A673 (cell line): Measurements from ENCODE around the gene RRP7A. TPM values are rescaled to one million over a fixed set of nuclear protein-coding genes. Genes with fewer than 3 reads are reported as not detected.

Source experiments
- BruUV-seq: library from RNA; stranded (reverse); fragments of 400-500 nt; replicated peaks from 2 replicates; lab custom pipeline; 2021; lab: Mats Ljungman, UMichigan
- CTCF ChIA-PET: fragments of 300-600 bp; sonication (Branson Sonifier 250); formaldehyde crosslinking; loops from one replicate; lab custom pipeline; 2022; ENCODE audit warnings: antibody characterized with exemption; lab: Charles Lee
- POLR2A ChIA-PET: fragments of 300-600 bp; sonication (Branson Sonifier 250); formaldehyde crosslinking; loops from one replicate; lab custom pipeline; 2022; ENCODE audit warnings: antibody characterized with exemption; ENCODE audit not compliant: low non-redundant PET; lab: Charles Lee
- DNase-seq: peaks from one replicate; pipeline ENCODE4 v3.0.0-alpha.2; 2015; ENCODE audit warnings: low spot score
- H3K27ac ChIP-seq: fragments of 200-600 bp; sonication (generic); 2 replicates; pipeline ENCODE4 v1.5.1; 2016; ENCODE audit warnings: mixed run types, low read depth, mild to moderate bottlenecking, mixed read lengths, antibody characterized with exemption, low read length; ENCODE audit not compliant: poor library complexity, severe bottlenecking
- H3K27me3 ChIP-seq: fragments of 200-600 bp; sonication (generic); replicated peaks from 2 replicates; pipeline ENCODE4 v1.6.1; 2017; ENCODE audit warnings: mixed run types, low read depth, mild to moderate bottlenecking, mixed read lengths, antibody characterized with exemption, low read length; ENCODE audit not compliant: insufficient read depth, poor library complexity
- H3K36me3 ChIP-seq: fragments of 200-600 bp; sonication (generic); 2 replicates; pipeline ENCODE4 v1.6.1; 2016; ENCODE audit warnings: mixed run types, mild to moderate bottlenecking, mixed read lengths, antibody characterized with exemption, low read length; ENCODE audit not compliant: insufficient read depth, poor library complexity, severe bottlenecking
- H3K4me1 ChIP-seq: fragments of 200-600 bp; sonication (generic); 2 replicates; pipeline ENCODE4 v1.6.1; 2017; ENCODE audit warnings: mixed run types, mild to moderate bottlenecking, mixed read lengths, antibody characterized with exemption, low read length; ENCODE audit not compliant: insufficient read depth, poor library complexity, severe bottlenecking
- H3K4me3 ChIP-seq: fragments of 200-600 bp; sonication (generic); 2 replicates; pipeline ENCODE4 v1.5.1; 2016; ENCODE audit warnings: low read depth, mixed run types, mild to moderate bottlenecking, mixed read lengths, low read length; ENCODE audit not compliant: poor library complexity, severe bottlenecking
- H3K9me3 ChIP-seq: fragments of 200-600 bp; sonication (generic); 2 replicates; pipeline ENCODE4 v1.6.1; 2016; ENCODE audit warnings: mixed run types, low read depth, mild to moderate bottlenecking, mixed read lengths, antibody characterized with exemption, low read length; ENCODE audit not compliant: poor library complexity, severe bottlenecking
- CTCF ChIP-seq: fragments of 300-800, 200-600 bp; sonication (generic); conservative IDR thresholded peaks from 2 replicates; pipeline ENCODE4 v1.5.1; 2017; ENCODE audit warnings: low read depth, mild to moderate bottlenecking, antibody characterized with exemption, low read length, moderate library complexity, mixed read lengths
- EZH2 ChIP-seq: fragments of 200-600 bp; sonication (generic); IDR thresholded peaks from 2 replicates; pipeline ENCODE4 v1.6.1; 2017; ENCODE audit warnings: borderline replicate concordance, low read depth, mild to moderate bottlenecking, mixed read lengths, antibody characterized with exemption, low read length; ENCODE audit not compliant: poor library complexity, severe bottlenecking
- intact Hi-C: fragments of 100-400 bp; cut with micrococcal nuclease; formaldehyde crosslinking; loops from one replicate; pipeline ENCODE4 v1.10.0; 2022; ENCODE audit not compliant: unreplicated experiment
- total RNA-seq: library from RNA; stranded (reverse); gene quantifications from 2 replicates; pipeline ENCODE4 v1.2.3, GENCODE V29; 2021

RRP7A gene
- total RNA-seq, 1 experiment from 2014 or later, result 68.5 TPM

- no peaks in the 10 kb centered on the region for H3K27me3 ChIP-seq
- BruUV-seq, result no TSS peak
- CTCF ChIA-PET, result no interaction called here
- no peaks in the 10 kb centered on the region for H3K4me1 ChIP-seq
- POLR2A ChIA-PET, result no interaction called here
- DNase-seq, result no peak
- intact Hi-C loops, result no loop called here
- TF ChIP-seq CTCF, result no peak
- TF ChIP-seq EZH2, result no peak
- H3K9me3 ChIP-seq, result no peaks in the 10 kb centered on the region
- H3K27ac ChIP-seq, result no peak overlapping the region
- H3K4me3 ChIP-seq, result no peak overlapping the region
- H3K36me3 ChIP-seq, result no peaks in the 10 kb centered on the region
Observed at GRCh38 chr22:42561856-42562255, 42.3 kb upstream of the RRP7A start.

GRCh38 chr22:42560781-42561180 is 41.2 kb upstream of the RRP7A start:
- ChIA-PET CTCF (no interaction called here), POLR2A (no interaction called here)
- Histone ChIP-seq H3K27me3 (no peaks in the 10 kb centered on the region), H3K4me1 (no peaks in the 10 kb centered on the region), H3K27ac (no peak overlapping the region), H3K9me3 (no peaks in the 10 kb centered on the region), H3K36me3 (no peaks in the 10 kb centered on the region), H3K4me3 (no peak overlapping the region)
- DNase-seq, result peak; percentile 42
- intact Hi-C loops, result no loop called here
- TF ChIP-seq CTCF (peak; percentile 66), EZH2 (no peak)
- BruUV-seq, result no TSS peak

GRCh38 chr22:42560381-42560780 is 40.8 kb upstream of the RRP7A start:
- Histone ChIP-seq H3K27me3 (no peaks in the 10 kb centered on the region), H3K36me3 (no peaks in the 10 kb centered on the region), H3K27ac (no peak overlapping the region), H3K4me3 (no peak overlapping the region), H3K9me3 (no peaks in the 10 kb centered on the region), H3K4me1 (no peaks in the 10 kb centered on the region)
- TF ChIP-seq CTCF (no peak), EZH2 (no peak)
- intact Hi-C loops, result no loop called here
- no peak for DNase-seq
- POLR2A ChIA-PET, result no interaction called here
- CTCF ChIA-PET, result no interaction called here
- no TSS peak for BruUV-seq
